ENCODE results near the gene TNFAIP3.
A peak's percentile ranks its signal among the peaks of the same experiment; 100 is the strongest.

TNFAIP3 gene

GRCh38 chr6:137866200-137866913 lies 702 bp upstream of the TNFAIP3 start:
- no peak for DNase-seq

- DNase-seq: peak; percentile 67 to 68
Measured at GRCh38 chr6:137867685-137868509, 838 bp downstream of the TNFAIP3 start.

GRCh38 chr6:137868721-137869548 lies 1.9 kb downstream of the TNFAIP3 start:
- peak in 1 of 2 experiments; percentile 38 for DNase-seq

GRCh38 chr6:137869549-137870307 lies 2.7 kb downstream of the TNFAIP3 start:
- no peak for DNase-seq

- DNase-seq: no peak
Measured at GRCh38 chr6:137870308-137870644, 3.2 kb downstream of the TNFAIP3 start.

GRCh38 chr6:137870744-137871247 lies 3.7 kb downstream of the TNFAIP3 start:
- peak; percentile 67 to 69 for DNase-seq

GRCh38 chr6:137871291-137871690 lies 4.2 kb downstream of the TNFAIP3 start:
- peak in 1 of 2 experiments; percentile 54 for DNase-seq

GRCh38 chr6:137871831-137872454 lies 4.9 kb downstream of the TNFAIP3 start:
- no peak for DNase-seq

- no peak for DNase-seq
Measured at GRCh38 chr6:137872581-137873115, 5.6 kb downstream of the TNFAIP3 start.

- DNase-seq: peak; percentile 86 to 87
Measured at GRCh38 chr6:137873273-137873762, 6.3 kb downstream of the TNFAIP3 start.

- DNase-seq: peak in 1 of 2 experiments; percentile 38
Measured at GRCh38 chr6:137874204-137875057, 7.4 kb downstream of the TNFAIP3 start.

- DNase-seq: no peak
Measured at GRCh38 chr6:137875058-137875520, 8.0 kb downstream of the TNFAIP3 start.

GRCh38 chr6:137875606-137876005 lies 8.5 kb downstream of the TNFAIP3 start:
- DNase-seq: no peak

- DNase-seq: no peak
Measured at GRCh38 chr6:137876547-137876946, 9.5 kb downstream of the TNFAIP3 start.

- DNase-seq: no peak
Measured at GRCh38 chr6:137877113-137877512, 10.1 kb downstream of the TNFAIP3 start.

- no peak for DNase-seq
Measured at GRCh38 chr6:137877606-137878005, 10.5 kb downstream of the TNFAIP3 start.

- no peak for DNase-seq
Measured at GRCh38 chr6:137878029-137878428, 11.0 kb downstream of the TNFAIP3 start.

- no peak for DNase-seq
Measured at GRCh38 chr6:137878486-137879285, 11.6 kb downstream of the TNFAIP3 start.

- no peak for DNase-seq
Measured at GRCh38 chr6:137879299-137879698, 12.2 kb downstream of the TNFAIP3 start.
